Neutrophil (primary cell): ENCODE measurements around the gene ZNF791.
A peak's percentile ranks its signal among the peaks of the same experiment; 100 is the strongest.
"Not testable (repeated sequence)": the region's sequence is repeated elsewhere in the genome, so short reads cannot be mapped to it uniquely, and the experiment has no call there.

Experiments
- H3K27ac ChIP-seq: fragments of 200-600 bp; sonication (generic); 2 replicates; pipeline ENCODE4 v1.5.1; 2016; ENCODE audit warnings: mild to moderate bottlenecking, moderate library complexity
- H3K27me3 ChIP-seq: fragments of 200-600 bp; sonication (generic); 2 replicates; pipeline ENCODE4 v1.6.0; 2016; ENCODE audit warnings: mild to moderate bottlenecking
- H3K36me3 ChIP-seq: fragments of 200-600 bp; sonication (generic); 2 replicates; pipeline ENCODE4 v1.5.1; 2017
- H3K4me1 ChIP-seq, 2 experiments: fragments of 200-600 bp in 1 of 2; sonication (generic) in 1 of 2; 1 replicate in 1 of 2; 2 replicates in 1 of 2; pipeline versions ENCODE4 v1.5.1 to v1.6.1; 2013 to 2016; ENCODE audit warnings: low read depth in 1 of 2, low read length in 1 of 2, mild to moderate bottlenecking in 1 of 2, moderate library complexity in 1 of 2; ENCODE audit not compliant: control insufficient read depth in 1 of 2, insufficient read depth in 1 of 2
- H3K4me3 ChIP-seq, 2 experiments: fragments of 200-600 bp in 1 of 2; sonication (generic) in 1 of 2; 1 replicate in 1 of 2; 2 replicates in 1 of 2; pipeline ENCODE4 v1.5.1; 2013 to 2016; ENCODE audit warnings: low read depth in 1 of 2, low read length in 1 of 2, mild to moderate bottlenecking in 1 of 2, moderate library complexity in 1 of 2
- H3K9me3 ChIP-seq: fragments of 200-600 bp; sonication (generic); 2 replicates; pipeline ENCODE4 v1.5.1; 2016
- TF ChIP-seq, protein P1 (sequence below): fragments of 200-600 bp; sonication (generic); IDR thresholded peaks from 2 replicates; pipeline ENCODE4 v1.5.1; 2016; ENCODE audit warnings: antibody characterized with exemption

ZNF791 gene

DNA sequence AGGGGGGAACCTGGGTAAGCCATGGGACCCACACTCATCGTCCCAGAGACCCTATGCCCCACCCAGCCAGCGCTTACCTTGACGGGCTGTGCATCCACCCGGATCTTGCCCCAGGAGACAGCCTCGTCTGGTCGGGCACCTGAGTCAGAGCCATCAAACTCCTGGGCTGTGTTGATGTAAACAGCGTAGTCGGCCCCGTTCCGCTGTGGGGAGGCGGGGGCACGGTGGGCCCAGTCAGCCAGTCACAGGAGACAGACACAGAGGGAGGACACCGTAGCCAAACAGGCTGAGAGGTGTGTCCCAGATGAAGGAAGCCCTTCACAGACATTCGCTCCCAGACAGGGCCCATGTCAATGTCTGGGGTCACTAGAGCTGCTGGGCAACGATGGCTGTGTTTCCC is 65.2 kb downstream of the ZNF791 start:
- no peak overlapping the region for H3K27ac ChIP-seq
- H3K27me3 ChIP-seq, result no peaks in the 10 kb centered on the region
- H3K9me3 ChIP-seq, result no peaks in the 10 kb centered on the region
- no peak overlapping the region for H3K4me3 ChIP-seq
- peaks cover 69% of the 10 kb centered on the region for H3K36me3 ChIP-seq
- TF ChIP-seq, protein P1, sequence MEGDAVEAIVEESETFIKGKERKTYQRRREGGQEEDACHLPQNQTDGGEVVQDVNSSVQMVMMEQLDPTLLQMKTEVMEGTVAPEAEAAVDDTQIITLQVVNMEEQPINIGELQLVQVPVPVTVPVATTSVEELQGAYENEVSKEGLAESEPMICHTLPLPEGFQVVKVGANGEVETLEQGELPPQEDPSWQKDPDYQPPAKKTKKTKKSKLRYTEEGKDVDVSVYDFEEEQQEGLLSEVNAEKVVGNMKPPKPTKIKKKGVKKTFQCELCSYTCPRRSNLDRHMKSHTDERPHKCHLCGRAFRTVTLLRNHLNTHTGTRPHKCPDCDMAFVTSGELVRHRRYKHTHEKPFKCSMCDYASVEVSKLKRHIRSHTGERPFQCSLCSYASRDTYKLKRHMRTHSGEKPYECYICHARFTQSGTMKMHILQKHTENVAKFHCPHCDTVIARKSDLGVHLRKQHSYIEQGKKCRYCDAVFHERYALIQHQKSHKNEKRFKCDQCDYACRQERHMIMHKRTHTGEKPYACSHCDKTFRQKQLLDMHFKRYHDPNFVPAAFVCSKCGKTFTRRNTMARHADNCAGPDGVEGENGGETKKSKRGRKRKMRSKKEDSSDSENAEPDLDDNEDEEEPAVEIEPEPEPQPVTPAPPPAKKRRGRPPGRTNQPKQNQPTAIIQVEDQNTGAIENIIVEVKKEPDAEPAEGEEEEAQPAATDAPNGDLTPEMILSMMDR, result no peak
- peaks cover 3 to 7% of the 10 kb centered on the region in 2 experiments for H3K4me1 ChIP-seq

DNA sequence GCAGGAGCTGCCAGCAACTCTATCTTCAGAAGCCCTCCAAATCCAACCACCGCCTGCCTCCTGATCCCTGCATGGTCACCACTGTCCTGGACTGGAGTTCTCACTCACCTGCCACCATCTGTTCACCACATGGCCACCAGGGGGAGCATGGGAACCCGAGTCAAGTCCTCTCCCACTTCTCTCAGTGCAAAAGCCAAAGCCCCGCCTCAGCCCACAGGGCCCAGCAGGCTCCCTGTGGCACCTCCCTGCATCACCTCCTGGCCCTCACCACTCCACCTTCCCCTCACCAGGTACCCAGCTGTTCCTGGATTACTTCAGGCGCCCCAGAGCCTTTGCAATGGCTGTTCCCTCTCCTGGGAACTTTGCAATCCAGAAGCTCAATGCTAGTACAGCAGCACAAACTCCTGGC is 65.7 kb downstream of the ZNF791 start:
- no peaks in the 10 kb centered on the region for H3K27me3 ChIP-seq
- H3K4me3 ChIP-seq, result no peak overlapping the region
- H3K9me3 ChIP-seq, result no peaks in the 10 kb centered on the region
- peaks cover 69% of the 10 kb centered on the region for H3K36me3 ChIP-seq
- H3K4me1 ChIP-seq, result peaks cover 7 to 12% of the 10 kb centered on the region in 2 experiments
- TF ChIP-seq, protein P1, result peak; percentile 85
- H3K27ac ChIP-seq, result peak overlapping the region; percentile 31

DNA sequence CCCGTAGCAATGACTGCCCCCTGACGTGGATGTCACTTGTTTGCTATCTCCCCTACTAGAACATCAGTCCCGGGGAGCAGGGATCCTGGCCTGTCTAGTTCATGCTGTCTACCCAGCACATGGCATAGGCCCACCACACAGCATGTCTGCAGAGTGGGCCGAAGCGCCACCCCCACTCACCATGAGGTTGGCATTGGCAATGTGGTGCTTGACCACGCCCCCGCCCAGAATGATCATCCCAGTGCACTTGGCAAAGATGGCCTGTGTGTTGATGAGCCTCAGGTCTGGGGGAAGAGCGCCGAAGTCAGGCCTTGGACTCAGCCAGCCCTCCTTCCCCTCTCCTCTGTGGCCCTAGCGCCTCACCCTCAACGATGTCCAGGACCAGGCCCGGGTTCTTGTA is 66.2 kb downstream of the ZNF791 start:
- no peaks in the 10 kb centered on the region for H3K27me3 ChIP-seq
- H3K9me3 ChIP-seq, result no peaks in the 10 kb centered on the region
- H3K36me3 ChIP-seq, result peaks cover 66% of the 10 kb centered on the region
- H3K4me3 ChIP-seq, result no peak overlapping the region
- TF ChIP-seq, protein P1, result no peak
- H3K27ac ChIP-seq, result peak overlapping the region; percentile 31
- H3K4me1 ChIP-seq, result peaks cover 7 to 14% of the 10 kb centered on the region in 2 experiments

DNA sequence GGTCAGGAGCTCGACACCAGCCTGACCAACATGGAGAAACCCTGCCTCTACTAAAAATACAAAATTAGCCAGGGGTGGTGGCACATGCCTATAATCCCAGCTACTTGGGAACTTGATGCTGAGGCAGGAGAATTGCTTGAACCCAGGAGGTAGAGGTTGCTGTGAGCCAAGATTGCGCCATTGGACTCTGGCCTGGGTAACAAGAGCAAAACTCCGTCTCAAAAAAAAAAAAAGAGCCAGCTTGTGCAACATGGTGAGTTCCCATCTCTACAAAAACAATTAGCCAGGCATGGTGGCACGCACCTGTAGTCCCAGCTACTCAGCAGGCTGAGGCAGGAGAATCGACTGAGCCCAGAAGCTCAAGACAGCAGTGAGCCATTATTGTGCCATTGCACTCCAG is 67.3 kb downstream of the ZNF791 start:
- H3K9me3 ChIP-seq, H3K27ac ChIP-seq, H3K27me3 ChIP-seq, H3K4me3 ChIP-seq: not testable (repeated sequence)
- H3K36me3 ChIP-seq, result peaks cover 55% of the 10 kb centered on the region
- peaks cover 7 to 14% of the 10 kb centered on the region in 2 experiments for H3K4me1 ChIP-seq

DNA sequence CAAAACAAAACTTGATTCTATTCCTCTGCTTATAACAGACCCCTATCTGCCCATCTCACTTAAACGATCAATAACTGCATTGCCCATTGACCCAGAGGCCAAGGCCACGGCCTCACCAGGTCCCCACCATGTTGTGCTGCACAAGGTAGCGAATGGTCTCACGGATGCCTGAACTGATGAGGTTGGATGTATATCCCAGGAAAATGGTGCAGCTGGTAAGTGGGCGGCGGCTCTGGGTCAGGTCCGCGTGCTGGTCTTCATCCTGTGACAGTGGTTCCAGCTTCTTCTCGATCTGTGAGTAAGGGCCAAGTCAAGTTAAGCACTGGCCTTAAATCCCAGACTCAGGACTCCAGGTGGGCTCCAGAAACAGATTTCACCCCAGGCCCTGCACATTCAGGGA is 69.3 kb downstream of the ZNF791 start:
- Histone ChIP-seq H3K27ac (no peak overlapping the region), H3K27me3 (no peaks in the 10 kb centered on the region), H3K4me3 (no peak overlapping the region), H3K4me1 (peaks cover 7 to 14% of the 10 kb centered on the region in 2 experiments), H3K36me3 (peaks cover 41% of the 10 kb centered on the region), H3K9me3 (no peaks in the 10 kb centered on the region)
- TF ChIP-seq, protein P1, result no peak

DNA sequence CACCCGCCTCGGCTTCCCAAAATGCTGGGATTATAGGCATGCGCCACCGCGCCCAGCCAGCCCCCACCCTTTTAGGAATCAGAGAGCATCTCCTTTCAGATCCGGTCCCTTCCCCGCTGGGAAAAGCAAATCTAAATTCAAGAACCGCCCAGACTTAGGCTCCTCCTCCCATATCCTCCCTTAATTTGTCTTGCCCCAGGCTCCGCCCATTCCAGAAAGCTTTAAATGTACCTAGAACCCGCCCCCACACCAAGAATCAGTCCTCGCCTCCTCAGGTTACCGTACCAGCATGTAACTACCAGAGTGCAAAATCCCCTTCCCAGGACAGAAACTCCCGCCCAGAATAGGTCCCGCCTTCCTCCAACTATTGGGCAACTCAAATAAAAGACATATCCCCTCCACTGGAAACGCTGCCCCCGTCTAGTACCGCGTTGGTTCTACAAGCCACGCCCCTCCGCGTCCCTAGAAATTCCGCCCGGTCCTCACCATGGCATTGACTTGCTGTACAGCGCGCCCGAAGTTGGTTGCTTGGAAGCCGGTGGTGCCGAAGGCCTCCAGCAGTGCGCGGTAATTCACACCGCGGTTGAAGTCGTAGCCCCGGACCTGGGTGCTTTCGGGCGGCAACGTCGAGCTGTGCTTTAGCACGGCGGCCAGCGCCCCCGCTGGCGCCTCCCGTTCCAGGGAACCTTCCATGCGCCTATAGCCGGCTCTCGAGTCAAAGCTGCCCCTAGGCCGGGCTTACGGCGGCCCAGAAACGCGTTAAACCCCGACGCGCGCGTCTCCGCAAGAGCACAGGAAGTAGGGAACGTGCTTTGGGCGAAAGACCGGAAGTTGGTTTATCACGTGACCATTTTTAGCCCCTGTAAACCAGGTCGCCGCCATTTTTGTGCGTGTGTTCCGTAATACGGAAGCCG is 70.6 kb downstream of the ZNF791 start, which contains the start of gene DHPS:
Gene DHPS (minus strand): TSS at position 807 of the 914 bp plus-strand sequence. CDS start 114 bp downstream, at position 693.
- TF ChIP-seq, protein P1, result no peak
- H3K27me3 ChIP-seq, result no peaks in the 10 kb centered on the region
- peak within 1 kb of the TSS; percentile 94 for H3K27ac ChIP-seq
- H3K4me1 ChIP-seq, result peaks cover 7 to 14% of the 10 kb centered on the region in 2 experiments
- peaks cover 28% of the 10 kb centered on the region for H3K36me3 ChIP-seq
- H3K4me3 ChIP-seq, result peak within 1 kb of the TSS; percentile 96 to 98
- H3K9me3 ChIP-seq, result no peaks in the 10 kb centered on the region
